Measurements from ENCODE around the gene DDX3X.

DDX3X gene

DNA sequence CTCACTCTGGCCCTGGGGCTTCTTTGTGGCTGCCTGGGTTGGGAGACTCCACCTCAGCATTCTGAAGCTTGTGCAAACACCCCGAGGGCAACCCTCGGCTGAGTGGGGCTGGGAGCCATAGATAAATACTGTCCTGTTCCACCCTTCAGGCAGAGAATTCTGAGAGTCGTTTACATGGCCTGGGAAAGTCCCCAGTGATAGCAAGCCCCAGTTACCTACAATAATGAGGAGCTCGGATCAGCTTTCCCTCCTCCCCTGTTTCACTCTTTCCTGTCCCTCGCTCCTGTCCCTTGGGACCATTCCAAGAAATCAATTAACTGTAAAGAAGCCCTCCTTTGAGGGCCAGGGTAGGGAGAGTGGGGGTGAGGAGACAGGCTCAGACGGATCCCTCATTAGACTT, 31.6 kb upstream of the DDX3X start:
- POLR2A ChIA-PET: interaction anchor here (0.8 to 1.9 kb wide), 4 partner anchors 10 to 31 kb away, joined by 3 to 14 read pairs (median 6); partner anchors contain the start of gene DDX3X
- Histone ChIP-seq H3K9me3 (ENCODE audit: control insufficient read depth, insufficient read depth, low read depth, low read length) (no peaks in the 10 kb centered on the region), H3K4me3 (ENCODE audit: low read depth, low read length) (no peak overlapping the region), H3K4me1 (ENCODE audit: control insufficient read depth, insufficient read depth, low read length) (peaks cover 7% of the 10 kb centered on the region), H3K27ac (ENCODE audit: extremely low read depth, low read depth, low read length) (peak overlapping the region; percentile 28; the same call in 1 of the 2 replicates), H3K36me3 (ENCODE audit: control insufficient read depth in 2 of 2, insufficient read depth in 1 of 2, low read length in 2 of 2) (no peaks in the 10 kb centered on the region)
- CTCF ChIA-PET: interaction anchor here (0.5 to 1.1 kb wide), 4 partner anchors 27 to 701 kb away, joined by 3 to 4 read pairs (median 4); no protein-coding TSS in a partner anchor
- TF ChIP-seq ZNF558 (tag by site-specific recombination; IDR thresholded peaks at IDR 0.05) (no peak), MYNN (tag by site-specific recombination; IDR thresholded peaks at IDR 0.05; ENCODE audit: borderline replicate concordance) (no peak), ZNF624 (tag by site-specific recombination; IDR thresholded peaks at IDR 0.05) (no peak), ZNF146 (tag by site-specific recombination; IDR thresholded peaks at IDR 0.05) (no peak), ZNF121 (tag by site-specific recombination; IDR thresholded peaks at IDR 0.05) (0 out of 2 replicates have a peak, but pooled peaks have one; percentile 8), ZBTB1 (tag by site-specific recombination; IDR thresholded peaks at IDR 0.05) (no peak), WT1 (tag by site-specific recombination; IDR thresholded peaks at IDR 0.05) (peak; percentile 50), REPIN1 (tag by site-specific recombination; IDR thresholded peaks at IDR 0.05; ENCODE audit: low read depth) (no peak), OSR2 (tag by site-specific recombination; IDR thresholded peaks at IDR 0.05) (peak; percentile 41; the same call in 1 of the 2 replicates), GLI4 (tag by site-specific recombination; IDR thresholded peaks at IDR 0.05) (no peak), EGR2 (tag by site-specific recombination; IDR thresholded peaks at IDR 0.05; ENCODE audit: low read depth) (no peak), ZNF433 (tag by site-specific recombination; IDR thresholded peaks at IDR 0.05; ENCODE audit: low read depth) (no peak), BCL11B (tag by site-specific recombination; IDR thresholded peaks at IDR 0.05; ENCODE audit: low read depth) (no peak), ZNF221 (tag by site-specific recombination; IDR thresholded peaks at IDR 0.05; ENCODE audit: borderline replicate concordance) (no peak)
- TF ChIP-seq, protein P1, sequence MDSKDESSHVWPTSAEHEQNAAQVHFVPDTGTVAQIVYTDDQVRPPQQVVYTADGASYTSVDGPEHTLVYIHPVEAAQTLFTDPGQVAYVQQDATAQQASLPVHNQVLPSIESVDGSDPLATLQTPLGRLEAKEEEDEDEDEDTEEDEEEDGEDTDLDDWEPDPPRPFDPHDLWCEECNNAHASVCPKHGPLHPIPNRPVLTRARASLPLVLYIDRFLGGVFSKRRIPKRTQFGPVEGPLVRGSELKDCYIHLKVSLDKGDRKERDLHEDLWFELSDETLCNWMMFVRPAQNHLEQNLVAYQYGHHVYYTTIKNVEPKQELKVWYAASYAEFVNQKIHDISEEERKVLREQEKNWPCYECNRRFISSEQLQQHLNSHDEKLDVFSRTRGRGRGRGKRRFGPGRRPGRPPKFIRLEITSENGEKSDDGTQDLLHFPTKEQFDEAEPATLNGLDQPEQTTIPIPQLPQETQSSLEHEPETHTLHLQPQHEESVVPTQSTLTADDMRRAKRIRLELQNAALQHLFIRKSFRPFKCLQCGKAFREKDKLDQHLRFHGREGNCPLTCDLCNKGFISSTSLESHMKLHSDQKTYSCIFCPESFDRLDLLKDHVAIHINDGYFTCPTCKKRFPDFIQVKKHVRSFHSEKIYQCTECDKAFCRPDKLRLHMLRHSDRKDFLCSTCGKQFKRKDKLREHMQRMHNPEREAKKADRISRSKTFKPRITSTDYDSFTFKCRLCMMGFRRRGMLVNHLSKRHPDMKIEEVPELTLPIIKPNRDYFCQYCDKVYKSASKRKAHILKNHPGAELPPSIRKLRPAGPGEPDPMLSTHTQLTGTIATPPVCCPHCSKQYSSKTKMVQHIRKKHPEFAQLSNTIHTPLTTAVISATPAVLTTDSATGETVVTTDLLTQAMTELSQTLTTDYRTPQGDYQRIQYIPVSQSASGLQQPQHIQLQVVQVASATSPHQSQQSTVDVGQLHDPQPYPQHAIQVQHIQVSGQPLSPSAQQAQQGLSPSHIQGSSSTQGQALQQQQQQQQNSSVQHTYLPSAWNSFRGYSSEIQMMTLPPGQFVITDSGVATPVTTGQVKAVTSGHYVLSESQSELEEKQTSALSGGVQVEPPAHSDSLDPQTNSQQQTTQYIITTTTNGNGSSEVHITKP (tag by site-specific recombination; IDR thresholded peaks at IDR 0.05): peak; percentile 45; the same call in 1 of the 2 replicates
- TF ChIP-seq, protein P2, sequence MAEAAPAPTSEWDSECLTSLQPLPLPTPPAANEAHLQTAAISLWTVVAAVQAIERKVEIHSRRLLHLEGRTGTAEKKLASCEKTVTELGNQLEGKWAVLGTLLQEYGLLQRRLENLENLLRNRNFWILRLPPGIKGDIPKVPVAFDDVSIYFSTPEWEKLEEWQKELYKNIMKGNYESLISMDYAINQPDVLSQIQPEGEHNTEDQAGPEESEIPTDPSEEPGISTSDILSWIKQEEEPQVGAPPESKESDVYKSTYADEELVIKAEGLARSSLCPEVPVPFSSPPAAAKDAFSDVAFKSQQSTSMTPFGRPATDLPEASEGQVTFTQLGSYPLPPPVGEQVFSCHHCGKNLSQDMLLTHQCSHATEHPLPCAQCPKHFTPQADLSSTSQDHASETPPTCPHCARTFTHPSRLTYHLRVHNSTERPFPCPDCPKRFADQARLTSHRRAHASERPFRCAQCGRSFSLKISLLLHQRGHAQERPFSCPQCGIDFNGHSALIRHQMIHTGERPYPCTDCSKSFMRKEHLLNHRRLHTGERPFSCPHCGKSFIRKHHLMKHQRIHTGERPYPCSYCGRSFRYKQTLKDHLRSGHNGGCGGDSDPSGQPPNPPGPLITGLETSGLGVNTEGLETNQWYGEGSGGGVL (tag by site-specific recombination; IDR thresholded peaks at IDR 0.05): no peak
- TF ChIP-seq, protein P3, sequence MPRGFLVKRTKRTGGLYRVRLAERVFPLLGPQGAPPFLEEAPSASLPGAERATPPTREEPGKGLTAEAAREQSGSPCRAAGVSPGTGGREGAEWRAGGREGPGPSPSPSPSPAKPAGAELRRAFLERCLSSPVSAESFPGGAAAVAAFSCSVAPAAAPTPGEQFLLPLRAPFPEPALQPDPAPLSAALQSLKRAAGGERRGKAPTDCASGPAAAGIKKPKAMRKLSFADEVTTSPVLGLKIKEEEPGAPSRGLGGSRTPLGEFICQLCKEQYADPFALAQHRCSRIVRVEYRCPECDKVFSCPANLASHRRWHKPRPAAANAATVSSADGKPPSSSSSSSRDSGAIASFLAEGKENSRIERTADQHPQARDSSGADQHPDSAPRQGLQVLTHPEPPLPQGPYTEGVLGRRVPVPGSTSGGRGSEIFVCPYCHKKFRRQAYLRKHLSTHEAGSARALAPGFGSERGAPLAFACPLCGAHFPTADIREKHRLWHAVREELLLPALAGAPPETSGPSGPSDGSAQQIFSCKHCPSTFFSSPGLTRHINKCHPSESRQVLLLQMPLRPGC (tag by site-specific recombination; IDR thresholded peaks at IDR 0.05): no peak
- TF ChIP-seq, protein P4, sequence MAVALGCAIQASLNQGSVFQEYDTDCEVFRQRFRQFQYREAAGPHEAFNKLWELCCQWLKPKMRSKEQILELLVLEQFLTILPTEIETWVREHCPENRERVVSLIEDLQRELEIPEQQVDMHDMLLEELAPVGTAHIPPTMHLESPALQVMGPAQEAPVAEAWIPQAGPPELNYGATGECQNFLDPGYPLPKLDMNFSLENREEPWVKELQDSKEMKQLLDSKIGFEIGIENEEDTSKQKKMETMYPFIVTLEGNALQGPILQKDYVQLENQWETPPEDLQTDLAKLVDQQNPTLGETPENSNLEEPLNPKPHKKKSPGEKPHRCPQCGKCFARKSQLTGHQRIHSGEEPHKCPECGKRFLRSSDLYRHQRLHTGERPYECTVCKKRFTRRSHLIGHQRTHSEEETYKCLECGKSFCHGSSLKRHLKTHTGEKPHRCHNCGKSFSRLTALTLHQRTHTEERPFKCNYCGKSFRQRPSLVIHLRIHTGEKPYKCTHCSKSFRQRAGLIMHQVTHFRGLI (tag by site-specific recombination; IDR thresholded peaks at IDR 0.05): no peak
- TF ChIP-seq, protein P5, sequence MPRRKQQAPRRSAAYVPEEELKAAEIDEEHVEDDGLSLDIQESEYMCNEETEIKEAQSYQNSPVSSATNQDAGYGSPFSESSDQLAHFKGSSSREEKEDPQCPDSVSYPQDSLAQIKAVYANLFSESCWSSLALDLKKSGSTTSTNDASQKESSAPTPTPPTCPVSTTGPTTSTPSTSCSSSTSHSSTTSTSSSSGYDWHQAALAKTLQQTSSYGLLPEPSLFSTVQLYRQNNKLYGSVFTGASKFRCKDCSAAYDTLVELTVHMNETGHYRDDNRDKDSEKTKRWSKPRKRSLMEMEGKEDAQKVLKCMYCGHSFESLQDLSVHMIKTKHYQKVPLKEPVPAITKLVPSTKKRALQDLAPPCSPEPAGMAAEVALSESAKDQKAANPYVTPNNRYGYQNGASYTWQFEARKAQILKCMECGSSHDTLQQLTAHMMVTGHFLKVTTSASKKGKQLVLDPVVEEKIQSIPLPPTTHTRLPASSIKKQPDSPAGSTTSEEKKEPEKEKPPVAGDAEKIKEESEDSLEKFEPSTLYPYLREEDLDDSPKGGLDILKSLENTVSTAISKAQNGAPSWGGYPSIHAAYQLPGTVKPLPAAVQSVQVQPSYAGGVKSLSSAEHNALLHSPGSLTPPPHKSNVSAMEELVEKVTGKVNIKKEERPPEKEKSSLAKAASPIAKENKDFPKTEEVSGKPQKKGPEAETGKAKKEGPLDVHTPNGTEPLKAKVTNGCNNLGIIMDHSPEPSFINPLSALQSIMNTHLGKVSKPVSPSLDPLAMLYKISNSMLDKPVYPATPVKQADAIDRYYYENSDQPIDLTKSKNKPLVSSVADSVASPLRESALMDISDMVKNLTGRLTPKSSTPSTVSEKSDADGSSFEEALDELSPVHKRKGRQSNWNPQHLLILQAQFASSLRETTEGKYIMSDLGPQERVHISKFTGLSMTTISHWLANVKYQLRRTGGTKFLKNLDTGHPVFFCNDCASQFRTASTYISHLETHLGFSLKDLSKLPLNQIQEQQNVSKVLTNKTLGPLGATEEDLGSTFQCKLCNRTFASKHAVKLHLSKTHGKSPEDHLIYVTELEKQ (tag by site-specific recombination; IDR thresholded peaks at IDR 0.05; ENCODE audit: borderline replicate concordance): no peak
- TF ChIP-seq, protein P6, sequence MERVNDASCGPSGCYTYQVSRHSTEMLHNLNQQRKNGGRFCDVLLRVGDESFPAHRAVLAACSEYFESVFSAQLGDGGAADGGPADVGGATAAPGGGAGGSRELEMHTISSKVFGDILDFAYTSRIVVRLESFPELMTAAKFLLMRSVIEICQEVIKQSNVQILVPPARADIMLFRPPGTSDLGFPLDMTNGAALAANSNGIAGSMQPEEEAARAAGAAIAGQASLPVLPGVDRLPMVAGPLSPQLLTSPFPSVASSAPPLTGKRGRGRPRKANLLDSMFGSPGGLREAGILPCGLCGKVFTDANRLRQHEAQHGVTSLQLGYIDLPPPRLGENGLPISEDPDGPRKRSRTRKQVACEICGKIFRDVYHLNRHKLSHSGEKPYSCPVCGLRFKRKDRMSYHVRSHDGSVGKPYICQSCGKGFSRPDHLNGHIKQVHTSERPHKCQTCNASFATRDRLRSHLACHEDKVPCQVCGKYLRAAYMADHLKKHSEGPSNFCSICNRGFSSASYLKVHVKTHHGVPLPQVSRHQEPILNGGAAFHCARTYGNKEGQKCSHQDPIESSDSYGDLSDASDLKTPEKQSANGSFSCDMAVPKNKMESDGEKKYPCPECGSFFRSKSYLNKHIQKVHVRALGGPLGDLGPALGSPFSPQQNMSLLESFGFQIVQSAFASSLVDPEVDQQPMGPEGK (tag by site-specific recombination; IDR thresholded peaks at IDR 0.05): 0 out of 2 replicates have a peak, but pooled peaks have one; percentile 28
- TF ChIP-seq, protein P7, sequence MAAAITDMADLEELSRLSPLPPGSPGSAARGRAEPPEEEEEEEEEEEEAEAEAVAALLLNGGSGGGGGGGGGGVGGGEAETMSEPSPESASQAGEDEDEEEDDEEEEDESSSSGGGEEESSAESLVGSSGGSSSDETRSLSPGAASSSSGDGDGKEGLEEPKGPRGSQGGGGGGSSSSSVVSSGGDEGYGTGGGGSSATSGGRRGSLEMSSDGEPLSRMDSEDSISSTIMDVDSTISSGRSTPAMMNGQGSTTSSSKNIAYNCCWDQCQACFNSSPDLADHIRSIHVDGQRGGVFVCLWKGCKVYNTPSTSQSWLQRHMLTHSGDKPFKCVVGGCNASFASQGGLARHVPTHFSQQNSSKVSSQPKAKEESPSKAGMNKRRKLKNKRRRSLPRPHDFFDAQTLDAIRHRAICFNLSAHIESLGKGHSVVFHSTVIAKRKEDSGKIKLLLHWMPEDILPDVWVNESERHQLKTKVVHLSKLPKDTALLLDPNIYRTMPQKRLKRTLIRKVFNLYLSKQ (tag by site-specific recombination; IDR thresholded peaks at IDR 0.05; ENCODE audit: borderline replicate concordance): no peak

Measured in HEK293 (cell line).